HPDE6-E6E7 (cell line): ENCODE results near the gene ST6GALNAC3.
A peak's percentile ranks its signal among the peaks of the same experiment; 100 is the strongest.

Experiments used
- DNase-seq: peaks from one replicate; pipeline ENCODE4 v3.0.0; 2011; ENCODE audit warnings: missing footprints; ENCODE audit errors: extremely low spot score

The ST6GALNAC3 gene

GRCh38 chr1:76142771-76143540 lies 68.4 kb downstream of the ST6GALNAC3 start:
- no peak for DNase-seq

DNA sequence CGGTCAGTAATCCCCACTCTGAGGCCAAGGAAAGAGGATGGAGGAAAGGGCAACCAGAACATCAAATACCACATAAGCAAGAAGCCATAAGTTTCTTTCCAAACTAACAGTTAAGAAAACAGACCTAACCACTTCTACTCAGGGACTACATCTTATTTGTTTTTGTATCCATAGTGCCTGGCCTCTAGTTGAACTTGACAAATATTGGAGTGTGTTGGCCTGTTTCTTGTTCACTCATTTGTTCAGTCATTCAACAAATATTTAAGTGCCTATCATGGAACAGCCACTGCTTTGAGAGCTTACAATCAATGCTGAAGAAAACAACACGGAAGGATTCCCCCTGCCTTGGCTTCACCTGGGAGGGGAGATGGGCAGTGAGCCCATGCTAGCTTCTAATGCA lies 69.7 kb downstream of the ST6GALNAC3 start:
- DNase-seq, result no peak

DNA sequence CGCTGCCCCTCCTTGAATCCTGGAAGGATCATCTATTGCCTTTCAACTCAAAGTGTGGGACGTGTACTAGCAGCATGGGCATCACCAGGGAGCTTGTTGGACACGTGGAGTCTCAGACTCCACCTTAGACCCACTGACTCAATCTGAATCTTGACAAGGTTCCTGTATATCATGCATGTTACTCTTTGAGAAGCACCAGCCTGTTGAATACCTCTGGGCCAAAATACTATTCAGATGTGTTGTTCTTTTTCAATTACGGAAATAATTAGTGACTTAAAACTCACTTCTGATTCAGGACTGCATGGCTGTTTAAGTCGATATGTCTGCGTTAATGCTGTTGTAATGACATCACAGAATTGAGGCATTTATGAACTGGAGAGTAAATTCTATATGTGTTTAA lies 70.8 kb downstream of the ST6GALNAC3 start:
- no peak for DNase-seq

GRCh38 chr1:76146184-76146583 lies 71.6 kb downstream of the ST6GALNAC3 start:
- no peak for DNase-seq

- DNase-seq, result no peak
Measured at GRCh38 chr1:76147917-76148316, 73.4 kb downstream of the ST6GALNAC3 start.

DNA sequence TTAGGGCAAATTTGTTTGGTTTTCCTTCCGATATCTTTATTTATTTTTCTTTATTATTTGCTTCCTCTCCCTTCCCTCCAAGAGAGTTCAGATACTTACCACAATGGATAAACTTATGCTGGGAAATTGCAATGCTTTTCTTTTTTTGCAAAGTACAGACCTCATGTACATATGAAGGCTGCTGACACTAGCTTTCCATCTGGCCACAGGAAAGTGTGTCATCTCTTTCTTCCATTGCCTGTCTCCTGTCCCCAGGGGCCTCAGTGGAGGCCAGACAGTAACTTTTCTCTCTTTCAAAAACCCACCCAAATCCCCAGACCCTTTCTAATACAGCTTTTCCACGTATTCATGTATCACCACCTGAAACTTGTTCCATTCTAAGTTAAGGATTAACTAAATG lies 73.9 kb downstream of the ST6GALNAC3 start:
- no peak for DNase-seq

GRCh38 chr1:76153841-76154205 lies 79.3 kb downstream of the ST6GALNAC3 start:
- no peak for DNase-seq

- DNase-seq, result peak; percentile 64
Measured at GRCh38 chr1:76154206-76154956, 79.8 kb downstream of the ST6GALNAC3 start.

GRCh38 chr1:76156987-76157386 lies 82.4 kb downstream of the ST6GALNAC3 start:
- DNase-seq, result no peak

- no peak for DNase-seq
Measured at GRCh38 chr1:76158126-76158525, 83.6 kb downstream of the ST6GALNAC3 start.

DNA sequence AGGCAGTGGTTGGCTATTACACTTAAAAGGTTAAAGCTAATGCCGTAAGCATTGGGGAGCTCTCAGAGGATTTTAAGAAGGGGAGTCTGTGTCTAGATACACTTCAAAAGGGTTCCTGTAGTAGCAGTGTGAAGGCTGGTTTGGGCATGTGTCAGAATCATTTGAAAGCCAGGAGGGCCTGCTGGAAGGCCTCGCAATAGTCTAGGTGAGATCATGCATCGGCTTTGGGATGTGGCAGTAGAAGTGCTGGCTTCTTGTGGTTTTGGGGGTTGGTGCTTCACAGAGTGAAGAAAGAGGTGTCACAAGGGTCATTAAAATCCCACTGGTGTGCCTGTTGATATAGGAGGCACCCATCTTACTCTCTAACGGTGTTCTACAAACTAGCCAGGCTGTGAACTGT lies 85.7 kb downstream of the ST6GALNAC3 start:
- no peak for DNase-seq

DNA sequence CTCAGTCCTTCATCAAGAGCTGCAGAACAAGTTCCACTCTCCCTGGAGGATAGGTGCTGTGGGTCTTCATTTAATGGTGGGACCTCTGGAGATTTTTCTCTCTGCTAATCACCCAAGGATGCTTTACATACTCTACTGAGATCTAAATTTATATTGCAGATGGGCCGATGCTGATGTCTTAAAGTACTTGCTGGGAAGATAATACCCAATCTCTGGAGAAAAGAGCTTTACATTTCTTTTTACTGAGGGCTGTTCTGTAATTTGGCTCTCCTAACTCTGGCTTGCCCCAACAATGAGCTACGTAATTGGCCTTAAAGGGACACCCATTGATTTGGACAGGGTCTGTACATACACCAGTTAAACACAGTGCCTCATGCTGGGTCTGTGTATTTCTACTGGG lies 86.9 kb downstream of the ST6GALNAC3 start:
- DNase-seq, result no peak

DNA sequence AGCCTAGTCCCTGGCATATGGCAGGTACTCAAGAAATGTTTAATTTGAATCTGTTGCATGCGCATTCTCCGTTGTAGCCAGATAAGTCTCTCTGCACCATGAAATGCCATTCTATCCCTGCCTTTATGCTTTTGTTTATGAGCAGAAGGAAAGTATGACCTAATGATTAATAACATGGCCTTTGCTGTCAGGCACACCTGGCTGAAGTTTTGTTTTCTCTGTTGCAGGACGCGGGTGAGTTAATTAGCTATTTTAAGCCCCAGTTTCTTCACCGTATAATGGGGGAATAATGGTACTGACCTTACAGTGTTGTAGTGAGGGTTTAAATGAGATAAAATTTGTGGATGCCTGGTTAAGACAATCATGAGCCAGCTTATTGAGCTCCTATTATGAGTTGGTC lies 87.7 kb downstream of the ST6GALNAC3 start:
- no peak for DNase-seq

- no peak for DNase-seq
Measured at GRCh38 chr1:76164165-76164564, 89.6 kb downstream of the ST6GALNAC3 start.

DNA sequence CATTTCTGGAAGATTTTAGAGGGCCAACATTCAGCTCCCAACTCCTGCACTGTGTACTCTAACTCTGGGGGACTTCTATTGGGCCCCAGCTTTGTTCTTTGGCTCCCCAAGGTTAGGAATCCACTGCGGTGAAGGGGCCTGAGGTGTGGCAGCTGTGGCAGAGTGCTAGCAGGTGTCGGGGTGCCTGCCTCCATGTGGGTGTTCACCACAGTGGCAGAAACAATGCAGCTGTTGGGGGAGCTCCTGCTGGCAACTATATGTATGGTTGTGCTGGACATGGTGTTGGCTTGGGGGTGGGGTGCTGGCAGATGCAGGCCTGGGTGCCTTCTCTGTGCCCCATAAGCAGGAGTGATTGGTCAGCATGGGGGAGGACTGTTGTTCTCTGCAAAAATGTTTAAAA lies 95.5 kb downstream of the ST6GALNAC3 start:
- DNase-seq, result no peak

GRCh38 chr1:76170513-76170912 lies 96.0 kb downstream of the ST6GALNAC3 start:
- no peak for DNase-seq

GRCh38 chr1:76176000-76176399 lies 101.5 kb downstream of the ST6GALNAC3 start:
- DNase-seq, result no peak

- DNase-seq, result no peak
Measured at GRCh38 chr1:76177615-76178014, 103.1 kb downstream of the ST6GALNAC3 start.

DNA sequence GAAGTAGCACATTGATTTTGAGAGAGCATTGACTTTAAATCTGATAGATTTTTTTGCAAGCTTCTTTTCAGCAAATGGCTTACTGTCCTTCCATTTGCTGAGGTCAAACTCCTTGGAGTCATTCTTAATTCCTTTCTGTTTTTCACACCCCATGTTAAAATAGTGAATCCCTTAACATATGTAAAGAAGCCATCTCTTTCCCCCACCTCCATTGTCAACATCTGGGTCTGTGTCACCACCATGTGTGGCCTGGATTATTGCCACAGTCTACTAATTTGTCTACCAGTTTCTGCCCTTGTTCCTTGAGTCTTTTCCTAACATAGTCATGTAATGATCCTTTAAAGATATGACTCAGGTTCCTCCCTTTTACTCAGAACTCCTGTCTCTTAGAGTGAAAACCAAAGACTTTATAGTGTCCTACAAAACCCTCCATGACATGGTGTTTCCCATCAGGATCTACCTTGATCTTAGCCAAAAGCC lies 104.7 kb downstream of the ST6GALNAC3 start:
- no peak for DNase-seq

DNA sequence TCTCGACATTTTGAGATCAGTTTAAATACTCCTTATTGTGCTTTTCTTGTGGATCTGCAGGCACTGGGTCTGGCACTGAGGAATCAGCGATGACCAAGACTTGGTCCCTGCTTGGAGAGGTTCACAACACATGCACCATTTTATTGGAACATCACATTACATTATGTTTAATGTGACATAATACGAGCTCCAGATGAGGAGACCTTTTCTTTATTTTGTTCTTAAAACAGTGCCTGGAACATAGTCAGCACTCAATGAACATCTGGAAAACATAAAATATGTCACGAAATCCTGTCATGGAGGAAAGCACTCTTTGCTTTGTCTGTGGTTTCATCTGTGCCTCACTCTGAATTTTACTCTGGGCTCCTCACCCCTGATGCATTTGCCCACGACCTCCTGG lies 110.7 kb downstream of the ST6GALNAC3 start:
- no peak for DNase-seq

- DNase-seq, result no peak
Measured at GRCh38 chr1:76186554-76187170, 112.1 kb downstream of the ST6GALNAC3 start.

GRCh38 chr1:76187436-76187835 lies 112.9 kb downstream of the ST6GALNAC3 start:
- DNase-seq, result no peak

- no peak for DNase-seq
Measured at GRCh38 chr1:76189310-76189709, 114.8 kb downstream of the ST6GALNAC3 start.
